DMS53 treated with DMSO at 0.1 percent for 48 hours (cell line): ENCODE data around the gene ARID3A.

ENCODE experiments used
- DNase-seq: peaks from one replicate; lab custom pipeline; 2025; ENCODE audit not compliant: unreplicated experiment; lab: John Stamatoyannopoulos, UW

The ARID3A gene

GRCh38 chr19:1000591-1001537 is 75.0 kb downstream of the ARID3A start:
- no peak for DNase-seq

GRCh38 chr19:1001538-1002166 is 75.8 kb downstream of the ARID3A start:
- DNase-seq, result no peak

GRCh38 chr19:1002600-1002999 is 76.8 kb downstream of the ARID3A start:
- no peak for DNase-seq

- DNase-seq, result no peak
Measured at GRCh38 chr19:1003283-1003682, 77.4 kb downstream of the ARID3A start.

- DNase-seq, result no peak
Measured at GRCh38 chr19:1004204-1004802, 78.5 kb downstream of the ARID3A start.

GRCh38 chr19:1004803-1005664 is 79.2 kb downstream of the ARID3A start:
- no peak for DNase-seq

- DNase-seq, result no peak
Measured at GRCh38 chr19:1006711-1007398, 81.0 kb downstream of the ARID3A start.

GRCh38 chr19:1007399-1008251 is 81.8 kb downstream of the ARID3A start:
- no peak for DNase-seq

GRCh38 chr19:1008268-1009040 is 82.6 kb downstream of the ARID3A start:
- no peak for DNase-seq

- no peak for DNase-seq
Measured at GRCh38 chr19:1009041-1009980, 83.5 kb downstream of the ARID3A start.

GRCh38 chr19:1009981-1010538 is 84.2 kb downstream of the ARID3A start:
- DNase-seq, result no peak

- no peak for DNase-seq
Measured at GRCh38 chr19:1010586-1011510, 85.0 kb downstream of the ARID3A start.

GRCh38 chr19:1011831-1012333 is 86.0 kb downstream of the ARID3A start:
- no peak for DNase-seq

- no peak for DNase-seq
Measured at GRCh38 chr19:1012334-1012733, 86.5 kb downstream of the ARID3A start.

GRCh38 chr19:1013218-1013617 is 87.4 kb downstream of the ARID3A start:
- no peak for DNase-seq
